Measurements from ENCODE around the gene ZNF628.
"Not testable (repeated sequence)": the region's sequence is repeated elsewhere in the genome, so short reads cannot be mapped to it uniquely, and the experiment has no call there.

Gene ZNF628

GRCh38 chr19:55441692-55442321 is 34.6 kb upstream of the ZNF628 start:
- Histone ChIP-seq H3K4me3 (ENCODE audit: low read depth, low read length) (peak overlapping the region; percentile 77), H3K27me3 (ENCODE audit: control insufficient read depth, insufficient read depth, low read length) (peaks cover 74% of the 10 kb centered on the region)

GRCh38 chr19:55442372-55442961 is 34.0 kb upstream of the ZNF628 start:
- H3K4me1 ChIP-seq (ENCODE audit: control insufficient read depth, insufficient read depth, low read length) = peaks cover 6% of the 10 kb centered on the region
- no peaks in the 10 kb centered on the region for H3K9me3 ChIP-seq (ENCODE audit: control insufficient read depth, insufficient read depth, low read length)
- no peaks in the 10 kb centered on the region for H3K36me3 ChIP-seq (ENCODE audit: control insufficient read depth, insufficient read depth, low read length)
- peak overlapping the region; percentile 49 for H3K4me3 ChIP-seq (ENCODE audit: low read depth, low read length)
- no peak overlapping the region for H3K9ac ChIP-seq (ENCODE audit: low read depth, low read length)
- H3K27me3 ChIP-seq (ENCODE audit: control insufficient read depth, insufficient read depth, low read length) = peaks cover 81% of the 10 kb centered on the region

More at GRCh38 chr19:55441692-55442321, 34.6 kb upstream of the ZNF628 start:
- Histone ChIP-seq H3K9ac (ENCODE audit: low read depth, low read length) (no peak overlapping the region), H3K36me3 (ENCODE audit: control insufficient read depth, insufficient read depth, low read length) (no peaks in the 10 kb centered on the region), H3K9me3 (ENCODE audit: control insufficient read depth, insufficient read depth, low read length) (no peaks in the 10 kb centered on the region), H3K4me1 (ENCODE audit: control insufficient read depth, insufficient read depth, low read length) (peaks cover 6% of the 10 kb centered on the region)

GRCh38 chr19:55443045-55443823 is 33.2 kb upstream of the ZNF628 start, which contains the start of gene SHISA7:
Gene SHISA7 (minus strand): TSS chr19:55443300. CDS start chr19:55442863, 437 bp downstream.
- Histone ChIP-seq H3K9me3 (ENCODE audit: control insufficient read depth, insufficient read depth, low read length) (no peaks in the 10 kb centered on the region), H3K4me1 (ENCODE audit: control insufficient read depth, insufficient read depth, low read length) (peaks cover 6% of the 10 kb centered on the region), H3K4me3 (ENCODE audit: low read depth, low read length) (peak within 1 kb of the TSS; percentile 77), H3K9ac (ENCODE audit: low read depth, low read length) (no peak within 1 kb of the TSS), H3K27me3 (ENCODE audit: control insufficient read depth, insufficient read depth, low read length) (peaks cover 86% of the 10 kb centered on the region), H3K36me3 (ENCODE audit: control insufficient read depth, insufficient read depth, low read length) (no peaks in the 10 kb centered on the region)

- H3K27me3 ChIP-seq (ENCODE audit: control insufficient read depth, insufficient read depth, low read length) = peaks cover 86% of the 10 kb centered on the region
- peak overlapping the region; percentile 26 for H3K4me3 ChIP-seq (ENCODE audit: low read depth, low read length)
- H3K9ac ChIP-seq (ENCODE audit: low read depth, low read length) = no peak overlapping the region
- no peaks in the 10 kb centered on the region for H3K9me3 ChIP-seq (ENCODE audit: control insufficient read depth, insufficient read depth, low read length)
- peaks cover 6% of the 10 kb centered on the region for H3K4me1 ChIP-seq (ENCODE audit: control insufficient read depth, insufficient read depth, low read length)
- no peaks in the 10 kb centered on the region for H3K36me3 ChIP-seq (ENCODE audit: control insufficient read depth, insufficient read depth, low read length)
Measured at GRCh38 chr19:55443824-55444480, 32.5 kb upstream of the ZNF628 start.

- no peaks in the 10 kb centered on the region for H3K36me3 ChIP-seq (ENCODE audit: control insufficient read depth, insufficient read depth, low read length)
- H3K4me3 ChIP-seq (ENCODE audit: low read depth, low read length) = no peak overlapping the region
- no peak overlapping the region for H3K9ac ChIP-seq (ENCODE audit: low read depth, low read length)
- peaks cover 6% of the 10 kb centered on the region for H3K4me1 ChIP-seq (ENCODE audit: control insufficient read depth, insufficient read depth, low read length)
- H3K27me3 ChIP-seq (ENCODE audit: control insufficient read depth, insufficient read depth, low read length) = peaks cover 86% of the 10 kb centered on the region
- no peaks in the 10 kb centered on the region for H3K9me3 ChIP-seq (ENCODE audit: control insufficient read depth, insufficient read depth, low read length)
Measured at GRCh38 chr19:55444646-55445045, 31.8 kb upstream of the ZNF628 start.

GRCh38 chr19:55446060-55446459 is 30.4 kb upstream of the ZNF628 start:
- peaks cover 89% of the 10 kb centered on the region for H3K27me3 ChIP-seq (ENCODE audit: control insufficient read depth, insufficient read depth, low read length)
- no peak overlapping the region for H3K4me3 ChIP-seq (ENCODE audit: low read depth, low read length)
- H3K4me1 ChIP-seq (ENCODE audit: control insufficient read depth, insufficient read depth, low read length) = peaks cover 4% of the 10 kb centered on the region

GRCh38 chr19:55447421-55448174 is 28.8 kb upstream of the ZNF628 start:
- H3K9me3 ChIP-seq (ENCODE audit: control insufficient read depth, insufficient read depth, low read length) = no peaks in the 10 kb centered on the region
- H3K36me3 ChIP-seq (ENCODE audit: control insufficient read depth, insufficient read depth, low read length) = no peaks in the 10 kb centered on the region
- H3K9ac ChIP-seq (ENCODE audit: low read depth, low read length) = no peak overlapping the region
- no peaks in the 10 kb centered on the region for H3K4me1 ChIP-seq (ENCODE audit: control insufficient read depth, insufficient read depth, low read length)
- H3K4me3 ChIP-seq (ENCODE audit: low read depth, low read length) = no peak overlapping the region
- H3K27me3 ChIP-seq (ENCODE audit: control insufficient read depth, insufficient read depth, low read length) = peaks cover 90% of the 10 kb centered on the region

More at GRCh38 chr19:55446060-55446459, 30.4 kb upstream of the ZNF628 start:
- Histone ChIP-seq H3K36me3 (ENCODE audit: control insufficient read depth, insufficient read depth, low read length) (no peaks in the 10 kb centered on the region), H3K9ac (ENCODE audit: low read depth, low read length) (no peak overlapping the region), H3K9me3 (ENCODE audit: control insufficient read depth, insufficient read depth, low read length) (no peaks in the 10 kb centered on the region)

GRCh38 chr19:55448175-55448490 is 28.3 kb upstream of the ZNF628 start:
- H3K36me3 ChIP-seq (ENCODE audit: control insufficient read depth, insufficient read depth, low read length); H3K4me3 ChIP-seq (ENCODE audit: low read depth, low read length); H3K9me3 ChIP-seq (ENCODE audit: control insufficient read depth, insufficient read depth, low read length); H3K9ac ChIP-seq (ENCODE audit: low read depth, low read length); H3K4me1 ChIP-seq (ENCODE audit: control insufficient read depth, insufficient read depth, low read length): not testable (repeated sequence)
- H3K27me3 ChIP-seq (ENCODE audit: control insufficient read depth, insufficient read depth, low read length) = peaks cover 85% of the 10 kb centered on the region

GRCh38 chr19:55449469-55449868 is 26.9 kb upstream of the ZNF628 start:
- H3K36me3 ChIP-seq (ENCODE audit: control insufficient read depth, insufficient read depth, low read length) = peaks cover 4% of the 10 kb centered on the region
- H3K9me3 ChIP-seq (ENCODE audit: control insufficient read depth, insufficient read depth, low read length) = no peaks in the 10 kb centered on the region
- no peaks in the 10 kb centered on the region for H3K4me1 ChIP-seq (ENCODE audit: control insufficient read depth, insufficient read depth, low read length)
- no peak overlapping the region for H3K9ac ChIP-seq (ENCODE audit: low read depth, low read length)
- peaks cover 71% of the 10 kb centered on the region for H3K27me3 ChIP-seq (ENCODE audit: control insufficient read depth, insufficient read depth, low read length)
- no peak overlapping the region for H3K4me3 ChIP-seq (ENCODE audit: low read depth, low read length)

GRCh38 chr19:55451163-55451964 is 25.1 kb upstream of the ZNF628 start:
- H3K9me3 ChIP-seq (ENCODE audit: control insufficient read depth, insufficient read depth, low read length) = no peaks in the 10 kb centered on the region
- no peaks in the 10 kb centered on the region for H3K4me1 ChIP-seq (ENCODE audit: control insufficient read depth, insufficient read depth, low read length)
- peaks cover 11% of the 10 kb centered on the region for H3K36me3 ChIP-seq (ENCODE audit: control insufficient read depth, insufficient read depth, low read length)
- H3K9ac ChIP-seq (ENCODE audit: low read depth, low read length) = no peak overlapping the region
- peak overlapping the region; percentile 47 for H3K4me3 ChIP-seq (ENCODE audit: low read depth, low read length)
- peaks cover 55% of the 10 kb centered on the region for H3K27me3 ChIP-seq (ENCODE audit: control insufficient read depth, insufficient read depth, low read length)
